GM21367 (cell line): ENCODE results near the gene RBM4B.
A peak's percentile ranks its signal among the peaks of the same experiment; 100 is the strongest.
"Not testable (repeated sequence)": the region's sequence is repeated elsewhere in the genome, so short reads cannot be mapped to it uniquely, and the experiment has no call there.

Experiments
- ATAC-seq: cut with Tn5 transposase; IDR thresholded peaks from one replicate; pipeline ENCODE4 v1.9.1; 2021; ENCODE audit not compliant: unreplicated experiment

Gene RBM4B

GRCh38 chr11:66677599-66678375 is at the start of gene RBM4B:
RBM4B (minus strand) TSS chr11:66677887; CDS start chr11:66677079, 808 bp downstream.
- ATAC-seq = peak; percentile 73

GRCh38 chr11:66725647-66726046 is 48.0 kb upstream of the RBM4B start:
- no peak for ATAC-seq

GRCh38 chr11:66725114-66725513 is 47.4 kb upstream of the RBM4B start:
- ATAC-seq = no peak

GRCh38 chr11:66724167-66724566 is 46.5 kb upstream of the RBM4B start:
- ATAC-seq = not testable (repeated sequence)

- no peak for ATAC-seq
Measured at GRCh38 chr11:66723693-66724092, 46.0 kb upstream of the RBM4B start.

- ATAC-seq = no peak
Measured at GRCh38 chr11:66722745-66723651, 45.3 kb upstream of the RBM4B start.

- ATAC-seq = no peak
Measured at GRCh38 chr11:66721939-66722338, 44.3 kb upstream of the RBM4B start.

- no peak for ATAC-seq
Measured at GRCh38 chr11:66720899-66721470, 43.3 kb upstream of the RBM4B start.

GRCh38 chr11:66720223-66720898 is 42.7 kb upstream of the RBM4B start:
- ATAC-seq = no peak

GRCh38 chr11:66719111-66719872 is 41.6 kb upstream of the RBM4B start:
- no peak for ATAC-seq

GRCh38 chr11:66718320-66718971 is 40.8 kb upstream of the RBM4B start:
- ATAC-seq = no peak

GRCh38 chr11:66717925-66718319 is 40.2 kb upstream of the RBM4B start:
- ATAC-seq = no peak

- ATAC-seq = no peak
Measured at GRCh38 chr11:66716996-66717395, 39.3 kb upstream of the RBM4B start.

GRCh38 chr11:66715346-66716085 is 37.8 kb upstream of the RBM4B start:
- ATAC-seq = no peak

GRCh38 chr11:66713746-66714480 is 36.2 kb upstream of the RBM4B start:
- no peak for ATAC-seq

GRCh38 chr11:66710384-66710930 is 32.8 kb upstream of the RBM4B start:
- no peak for ATAC-seq

- ATAC-seq = no peak
Measured at GRCh38 chr11:66708701-66709100, 31.0 kb upstream of the RBM4B start.

GRCh38 chr11:66708094-66708493 is 30.4 kb upstream of the RBM4B start:
- no peak for ATAC-seq
